GM10248 (cell line): ENCODE data around the gene FMN2.

Source experiments
- CTCF ChIA-PET: fragments of 300-600 bp; sonication (Branson Sonifier 250); formaldehyde crosslinking; extraction: SDS; loops from one replicate; lab custom pipeline; 2021; ENCODE audit warnings: antibody characterized with exemption; lab: Yijun Ruan, JAX
- POLR2A ChIA-PET: fragments of 350-650 bp; sonication (Branson Sonifier 250); formaldehyde crosslinking; extraction: SDS; loops from one replicate; lab custom pipeline; 2020; ENCODE audit warnings: antibody characterized with exemption; lab: Yijun Ruan, JAX
- DNase-seq: peaks from one replicate; pipeline ENCODE4 v3.0.0; 2012; ENCODE audit errors: extremely low spot score
- CTCF ChIP-seq: IDR thresholded peaks from 2 replicates; pipeline ENCODE4 v1.5.1; 2012; ENCODE audit warnings: mild to moderate bottlenecking, low read depth; ENCODE audit errors: extremely low read depth, missing control alignments, control extremely low read depth

Gene FMN2

DNA sequence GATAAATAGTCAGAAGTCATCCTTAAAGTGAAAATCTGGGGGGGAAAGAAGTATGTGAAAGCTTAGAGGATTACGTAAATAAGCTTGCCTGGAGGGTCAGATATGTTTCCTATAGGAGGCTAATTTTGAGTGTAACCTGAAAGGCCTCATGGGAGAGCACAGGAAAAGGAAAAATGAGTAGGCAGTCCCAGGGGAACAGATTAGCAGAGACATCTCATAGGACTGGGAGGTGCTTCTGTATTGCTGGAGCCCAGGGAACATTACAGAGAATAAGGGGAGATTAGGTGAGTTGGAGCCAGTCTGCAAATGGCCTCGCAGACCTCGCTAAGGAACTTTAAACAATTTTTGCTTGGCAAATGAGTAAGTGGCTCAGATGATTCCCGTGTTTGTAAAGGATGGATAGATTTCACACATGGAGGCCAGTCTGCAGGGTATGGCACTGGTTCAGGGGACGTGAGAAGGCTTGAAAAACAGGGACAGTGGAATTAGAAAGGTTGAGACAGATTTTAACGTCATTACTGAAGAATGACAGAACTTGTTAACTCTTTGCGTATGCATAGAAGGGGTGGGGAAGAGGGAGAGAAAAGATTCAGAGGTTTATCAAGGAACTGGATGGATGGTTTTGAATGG is 371.2 kb downstream of the FMN2 start:
- DNase-seq = no peak
- CTCF ChIA-PET = no interaction called here
- no peak for TF ChIP-seq CTCF
- POLR2A ChIA-PET = no interaction called here

DNA sequence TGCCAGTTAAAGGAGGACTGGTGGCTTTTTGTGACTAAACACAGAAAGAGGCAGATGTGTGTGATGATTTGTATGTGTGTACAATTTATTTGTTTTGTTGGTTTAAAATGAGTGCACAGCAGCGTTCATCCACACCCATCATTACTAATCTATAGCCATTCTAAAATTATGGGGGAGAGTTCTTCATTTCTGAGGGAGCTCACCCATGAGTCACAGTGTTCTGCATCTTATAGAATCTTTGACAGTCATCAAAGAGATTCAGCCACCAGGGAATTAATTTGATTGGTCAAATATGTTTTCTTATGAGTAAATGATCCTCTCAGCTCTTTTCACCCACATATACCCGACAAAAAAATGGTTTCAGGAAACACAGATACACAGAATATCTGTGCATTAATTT is 372.4 kb downstream of the FMN2 start:
- TF ChIP-seq CTCF = no peak
- no peak for DNase-seq
- ChIA-PET CTCF (interaction anchor here (0.7 to 1.2 kb wide), 2 partner anchors 9 to 19 kb away, joined by 3 to 6 read pairs; no protein-coding TSS in a partner anchor), POLR2A (no interaction called here)

DNA sequence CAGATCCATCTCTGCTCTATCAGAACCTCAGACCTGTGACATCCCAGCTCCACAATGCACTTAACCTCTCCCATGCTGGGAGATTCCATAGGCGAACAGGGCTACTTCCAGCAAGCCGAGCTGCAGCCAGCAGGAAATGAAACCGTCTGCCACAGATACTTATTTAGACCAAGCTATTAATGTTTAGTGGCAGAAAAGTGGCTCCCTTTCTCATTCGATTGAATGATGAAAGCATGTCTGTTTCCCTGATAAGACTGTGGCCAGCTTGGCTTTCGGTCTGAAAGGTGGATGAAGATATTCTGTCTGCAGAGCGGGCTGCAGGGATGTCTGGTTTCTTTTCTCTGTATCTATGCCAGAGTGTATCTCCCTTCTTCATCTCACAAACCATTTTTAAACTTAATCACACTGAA is 373.9 kb downstream of the FMN2 start:
- ChIA-PET POLR2A (no interaction called here), CTCF (interaction anchor here (1.4 kb wide), 1 partner anchor 8 kb away, joined by 3 read pairs; no protein-coding TSS in a partner anchor)
- no peak for DNase-seq
- TF ChIP-seq CTCF = no peak

GRCh38 chr1:240466509-240466908 is 374.8 kb downstream of the FMN2 start:
- DNase-seq = no peak
- TF ChIP-seq CTCF = no peak
- CTCF ChIA-PET = no interaction called here
- POLR2A ChIA-PET = no interaction called here

DNA sequence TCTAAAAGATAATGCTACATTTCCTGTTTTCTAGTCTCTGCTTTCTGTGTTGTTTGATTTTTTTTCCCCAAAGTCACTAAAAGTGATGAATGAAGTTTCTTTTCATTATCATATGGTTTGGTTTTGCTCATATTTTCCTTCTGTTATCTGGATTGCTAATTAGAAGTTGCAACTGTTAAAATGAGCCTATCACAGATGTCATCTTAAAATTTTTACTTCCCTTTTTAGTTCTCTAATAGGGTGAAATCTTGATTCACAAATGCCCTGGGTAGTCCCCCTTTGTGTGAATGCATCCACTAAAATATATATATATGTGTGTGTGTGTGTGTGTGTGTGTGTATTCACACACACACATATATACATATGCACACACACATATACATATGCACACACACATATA is 376.2 kb downstream of the FMN2 start:
- TF ChIP-seq CTCF = no peak
- DNase-seq = no peak
- CTCF ChIA-PET = no interaction called here
- POLR2A ChIA-PET = no interaction called here

DNA sequence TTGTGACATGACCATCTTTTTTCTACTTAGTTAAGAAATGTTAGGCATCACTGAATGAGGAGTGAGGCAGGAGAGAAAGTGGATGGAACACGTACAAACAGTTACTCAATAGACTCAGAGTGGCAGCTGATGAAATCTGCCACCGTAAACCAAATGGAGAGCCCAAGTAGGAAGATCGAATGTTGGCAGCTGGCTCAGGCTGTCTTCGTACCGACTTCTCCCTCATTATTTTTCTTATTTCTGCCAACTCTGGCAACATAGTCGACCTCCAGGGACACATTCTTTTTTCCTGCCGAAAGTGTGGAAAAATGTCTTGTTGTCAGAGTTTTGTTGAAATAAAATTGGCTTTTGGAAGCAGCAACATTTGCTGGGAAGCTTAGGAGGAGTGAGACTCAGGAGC is 377.0 kb downstream of the FMN2 start:
- ChIA-PET CTCF (no interaction called here), POLR2A (no interaction called here)
- no peak for TF ChIP-seq CTCF
- DNase-seq = no peak
